H1 (cell line): ENCODE data around the gene MTIF2.

ENCODE experiments used
- CBX5 ChIP-seq: fragments of 300-800, 300-1000 bp; sonication (generic); IDR thresholded peaks from 2 replicates; pipeline ENCODE4 v1.7.1; 2016; ENCODE audit warnings: antibody characterized with exemption, low read length, low read depth
- CTCF ChIP-seq, 3 experiments: IDR thresholded peaks; 1 replicate in 2 of 3; 2 replicates in 1 of 3; pipeline versions ENCODE4 v1.5.1 to v1.6.1; 2011; ENCODE audit warnings: low read length in 3 of 3, mild to moderate bottlenecking in 3 of 3, inconsistent platforms in 2 of 3, low read depth in 1 of 3, moderate library complexity in 1 of 3; ENCODE audit not compliant: insufficient read depth in 1 of 3; ENCODE audit errors: control extremely low read depth in 1 of 3
- EP300 ChIP-seq, 2 experiments: IDR thresholded peaks; 1 replicate in 1 of 2; 2 replicates in 1 of 2; pipeline ENCODE4 v1.6.1; 2011 to 2012; ENCODE audit warnings: low read depth in 2 of 2, low read length in 2 of 2, mild to moderate bottlenecking in 2 of 2, borderline replicate concordance in 1 of 2, inconsistent platforms in 1 of 2, moderate library complexity in 1 of 2
- POLR2A ChIP-seq, 2 experiments: IDR thresholded peaks; 1 replicate in 1 of 2; 2 replicates in 1 of 2; pipeline ENCODE4 v1.6.1; 2011; ENCODE audit warnings: low read depth in 2 of 2, low read length in 2 of 2, mild to moderate bottlenecking in 2 of 2; ENCODE audit errors: control extremely low read depth in 1 of 2
- POLR2AphosphoS5 ChIP-seq: IDR thresholded peaks from 2 replicates; pipeline ENCODE4 v1.6.1; 2011; ENCODE audit warnings: low read depth, low read length
- TAF1 ChIP-seq: IDR thresholded peaks from 2 replicates; pipeline ENCODE4 v1.6.1; 2011; ENCODE audit warnings: mild to moderate bottlenecking, low read depth, low read length

GRCh38 chr2:55247025-55247424, 22.0 kb downstream of the MTIF2 start:
- TF ChIP-seq CTCF (IDR thresholded peaks at IDR 0.05; ENCODE audit: control extremely low read depth in 1 of 3, insufficient read depth in 1 of 3, low read depth in 1 of 3, low read length in 3 of 3) (no peak), CBX5 (no peak), EP300 (IDR thresholded peaks at IDR 0.05; ENCODE audit: borderline replicate concordance in 1 of 2, low read depth in 2 of 2, low read length in 2 of 2) (no peak), POLR2A (IDR thresholded peaks at IDR 0.05; ENCODE audit: control extremely low read depth in 1 of 2, low read depth in 2 of 2, low read length in 2 of 2) (no peak), POLR2AphosphoS5 (no peak), TAF1 (no peak)
